Activated naive CD4-positive, alpha-beta T cell treated with anti-CD3 and anti-CD28 coated beads, Interleukin-2, amount 10 ng/mL, durations not matched to agents 7 days and 5 days (primary cell): Measurements from ENCODE around the gene PLOD1.
"Not testable (repeated sequence)": the region's sequence is repeated elsewhere in the genome, so short reads cannot be mapped to it uniquely, and the experiment has no call there.

Experiments used
- CTCF ChIA-PET: fragments of 350-600 bp; sonication (Branson Sonifier 250); formaldehyde crosslinking; loops from one replicate; lab custom pipeline; 2021; ENCODE audit warnings: antibody characterized with exemption; lab: Charles Lee
- DNase-seq: peaks from one replicate; pipeline ENCODE4 v3.0.0-alpha.2; 2020
- H3K27ac Mint-ChIP-seq: one replicate; pipeline ENCODE4 v1.8.0; 2021; ENCODE audit warnings: mild to moderate bottlenecking, moderate library complexity, mixed read lengths
- H3K27me3 Mint-ChIP-seq: one replicate; pipeline ENCODE4 v1.8.0; 2021; ENCODE audit warnings: mild to moderate bottlenecking, mixed read lengths
- H3K36me3 Mint-ChIP-seq: one replicate; pipeline ENCODE4 v1.8.0; 2021; ENCODE audit warnings: mixed read lengths
- H3K4me1 Mint-ChIP-seq: one replicate; pipeline ENCODE4 v1.8.0; 2021; ENCODE audit warnings: mixed read lengths
- H3K4me3 Mint-ChIP-seq: one replicate; pipeline ENCODE4 v1.8.0; 2021; ENCODE audit warnings: mild to moderate bottlenecking, moderate library complexity, mixed read lengths
- H3K9me3 Mint-ChIP-seq: one replicate; pipeline ENCODE4 v1.8.0; 2021; ENCODE audit warnings: mixed read lengths

The PLOD1 gene

DNA sequence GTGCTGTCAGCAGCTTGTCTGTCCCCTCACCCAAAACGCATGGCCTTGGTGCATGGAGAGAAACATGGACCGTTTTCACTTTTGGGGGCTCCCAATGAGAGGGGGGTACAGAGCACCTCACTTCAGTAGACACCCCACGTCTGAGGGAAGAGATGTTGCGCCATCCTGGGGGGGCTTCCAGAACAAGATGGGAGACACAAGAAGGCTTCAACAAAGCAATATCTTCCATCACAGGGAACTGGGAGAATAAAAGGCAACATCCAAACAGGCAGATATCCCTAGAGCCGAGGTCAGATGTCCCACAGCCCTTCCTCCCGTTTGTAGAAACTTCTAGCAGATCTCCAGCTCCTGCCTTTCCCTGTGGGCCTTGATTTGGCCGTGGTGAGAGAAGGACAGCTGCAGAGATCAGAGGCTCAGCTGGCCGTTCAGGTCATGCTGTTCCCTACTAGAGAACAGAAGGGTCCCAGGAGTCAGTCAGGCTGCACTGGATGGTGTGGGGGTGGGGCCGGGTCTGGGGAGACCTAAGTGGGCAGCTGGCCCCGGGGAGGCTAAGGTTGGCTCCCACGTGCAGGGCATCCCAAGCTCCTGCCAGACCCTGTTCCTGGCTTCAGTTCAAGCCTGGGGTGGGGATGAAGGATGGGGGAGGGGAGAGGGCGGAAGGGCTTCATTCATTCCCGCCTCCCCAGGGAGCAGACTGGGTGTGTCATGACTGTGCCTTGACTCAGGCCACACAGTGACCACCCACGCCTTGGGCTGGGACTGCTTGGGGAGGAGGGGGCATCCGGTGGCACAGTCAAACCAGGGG is 4.4 kb downstream of the PLOD1 start:
- Mint-ChIP-seq H3K4me1 (peaks cover 12% of the 10 kb centered on the region), H3K9me3 (no peaks in the 10 kb centered on the region), H3K27me3 (no peaks in the 10 kb centered on the region), H3K36me3 (no peaks in the 10 kb centered on the region), H3K4me3 (no peak overlapping the region), H3K27ac (no peak overlapping the region)
- no peak for DNase-seq
- CTCF ChIA-PET, result no interaction called here

DNA sequence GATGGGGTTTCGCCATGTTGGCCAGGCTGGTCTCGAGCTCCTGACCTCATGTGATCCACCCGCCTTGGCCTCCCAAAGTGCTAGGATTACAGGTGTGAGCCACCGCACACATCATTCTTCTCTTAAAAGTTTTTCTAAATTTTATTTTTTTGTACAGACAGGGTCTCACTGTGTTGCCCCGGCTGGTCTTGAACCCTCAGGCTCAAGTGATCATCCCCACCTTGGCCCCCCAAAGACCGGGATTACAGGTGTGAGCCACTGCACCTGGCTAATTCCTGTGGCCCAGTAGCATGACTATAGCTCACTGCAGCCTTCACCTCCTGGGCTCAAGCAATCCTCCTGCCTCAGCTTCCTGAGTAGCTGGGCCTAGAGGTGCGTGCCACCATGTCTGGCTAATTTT is 5.3 kb downstream of the PLOD1 start:
- H3K4me1 Mint-ChIP-seq, H3K27me3 Mint-ChIP-seq, CTCF ChIA-PET, DNase-seq, H3K36me3 Mint-ChIP-seq, H3K27ac Mint-ChIP-seq, H3K4me3 Mint-ChIP-seq, H3K9me3 Mint-ChIP-seq: not testable (repeated sequence)

DNA sequence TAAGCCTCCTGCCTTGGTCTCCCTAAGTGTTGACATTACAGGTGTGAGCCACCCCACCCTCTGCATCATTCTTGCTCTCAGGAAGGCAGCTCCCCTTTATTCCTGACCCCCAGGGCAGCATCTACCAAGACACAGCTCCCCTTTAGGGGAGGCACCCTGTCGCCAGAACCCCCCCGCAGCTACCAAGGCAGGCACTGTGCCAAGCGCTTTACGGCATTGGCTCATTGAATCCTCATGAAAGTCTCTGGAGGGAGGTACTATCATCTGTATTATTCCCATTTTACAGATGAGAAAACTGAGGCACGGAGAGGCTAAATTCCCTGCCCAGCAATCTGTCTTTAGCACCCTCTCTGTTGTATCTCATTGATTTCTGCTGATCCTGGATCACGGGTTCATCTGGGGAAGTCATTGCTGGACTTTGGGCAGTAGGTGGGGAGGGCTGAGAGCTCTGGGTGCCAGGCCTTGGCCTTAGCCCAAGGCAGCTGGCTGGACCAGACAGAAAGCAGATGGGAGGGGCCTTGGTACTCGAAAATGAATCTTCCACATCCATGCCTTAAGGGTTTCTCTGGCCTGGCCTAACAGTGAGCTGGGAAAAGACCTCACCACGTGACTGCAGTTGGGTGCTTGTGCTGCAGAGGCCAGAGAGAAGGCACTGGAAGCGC is 5.9 kb downstream of the PLOD1 start:
- H3K4me1 Mint-ChIP-seq, result peaks cover 4% of the 10 kb centered on the region
- no peak for DNase-seq
- H3K9me3 Mint-ChIP-seq, result no peaks in the 10 kb centered on the region
- no peaks in the 10 kb centered on the region for H3K27me3 Mint-ChIP-seq
- H3K36me3 Mint-ChIP-seq, result no peaks in the 10 kb centered on the region
- no peak overlapping the region for H3K4me3 Mint-ChIP-seq
- CTCF ChIA-PET, result no interaction called here
- H3K27ac Mint-ChIP-seq, result no peak overlapping the region

DNA sequence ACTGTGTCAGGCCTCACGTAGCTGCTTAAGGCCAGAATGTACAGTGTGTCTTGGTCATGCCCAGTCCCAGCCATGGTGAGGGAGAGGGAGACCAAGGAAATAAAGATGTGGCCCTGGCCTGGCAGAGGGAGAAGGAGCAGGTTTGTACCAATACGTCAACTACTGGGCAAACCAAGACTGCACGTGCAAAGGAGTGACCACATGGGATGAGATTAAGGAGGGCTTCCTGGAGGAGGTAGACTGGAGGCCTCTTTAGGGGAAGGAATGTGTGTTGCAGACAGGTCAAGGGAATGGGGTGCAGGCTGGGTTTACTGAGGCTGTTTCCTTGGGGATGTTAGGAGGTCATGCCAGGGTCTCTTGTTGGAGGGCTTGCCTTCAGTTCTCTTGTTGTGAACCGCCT is 7.8 kb downstream of the PLOD1 start:
- Mint-ChIP-seq H3K4me3 (no peak overlapping the region), H3K9me3 (peaks cover 3% of the 10 kb centered on the region), H3K27ac (no peak overlapping the region), H3K4me1 (no peaks in the 10 kb centered on the region), H3K36me3 (no peaks in the 10 kb centered on the region), H3K27me3 (no peaks in the 10 kb centered on the region)
- CTCF ChIA-PET, result no interaction called here
- no peak for DNase-seq

DNA sequence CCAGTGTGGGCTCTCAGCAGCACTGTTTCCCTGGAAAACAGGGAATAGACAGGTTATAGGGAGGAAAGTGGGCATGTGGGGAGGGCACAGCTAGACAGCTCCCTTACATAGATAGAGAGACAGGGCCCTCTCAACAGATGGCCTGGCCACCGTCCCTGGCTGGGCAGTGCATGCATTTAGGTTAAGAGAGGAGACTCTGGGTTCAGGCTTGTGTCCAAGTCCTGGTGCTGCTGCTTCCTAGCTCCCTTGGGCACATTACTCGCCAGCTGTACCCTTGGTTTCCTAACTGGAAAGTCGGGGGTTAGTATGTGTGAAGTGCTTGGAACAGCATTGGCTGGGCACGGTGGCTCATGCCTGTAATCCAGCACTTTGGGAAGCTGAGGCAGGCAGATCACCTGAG is 9.1 kb downstream of the PLOD1 start:
- CTCF ChIA-PET, result no interaction called here
- no peak for DNase-seq
- peaks cover 3% of the 10 kb centered on the region for H3K9me3 Mint-ChIP-seq
- no peaks in the 10 kb centered on the region for H3K4me1 Mint-ChIP-seq
- peaks cover 4% of the 10 kb centered on the region for H3K36me3 Mint-ChIP-seq
- no peaks in the 10 kb centered on the region for H3K27me3 Mint-ChIP-seq
- no peak overlapping the region for H3K4me3 Mint-ChIP-seq
- H3K27ac Mint-ChIP-seq, result no peak overlapping the region

DNA sequence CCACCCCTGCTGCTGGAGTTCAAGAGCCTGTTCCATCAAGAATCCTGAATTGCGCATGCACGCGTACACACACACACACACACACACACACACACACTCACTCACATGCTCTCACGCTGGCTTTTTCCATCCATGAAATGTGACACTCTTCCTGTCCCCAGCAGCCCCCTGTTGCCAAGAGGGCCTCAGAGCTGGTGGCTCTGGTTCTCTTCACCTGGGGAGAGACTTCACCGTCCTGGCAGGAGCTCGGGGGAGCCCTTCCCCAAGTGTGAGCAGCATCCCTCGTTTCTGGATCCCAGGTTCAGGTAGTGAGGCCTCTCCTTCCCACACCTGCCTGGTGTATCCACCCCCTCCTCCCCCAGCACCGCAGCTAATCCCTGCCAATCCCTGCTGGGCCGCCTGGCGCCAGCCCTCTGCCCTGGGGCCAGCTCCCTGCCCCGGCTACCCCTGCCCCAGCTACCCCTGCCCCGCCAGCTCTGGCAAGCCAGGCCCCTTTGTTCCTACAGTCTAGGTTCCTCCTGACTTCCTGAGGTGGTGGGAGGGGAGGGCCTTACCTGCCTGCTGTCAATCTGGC is 9.9 kb downstream of the PLOD1 start:
- H3K4me1 Mint-ChIP-seq, result no peaks in the 10 kb centered on the region
- no peak overlapping the region for H3K4me3 Mint-ChIP-seq
- DNase-seq, result no peak
- H3K27me3 Mint-ChIP-seq, result no peaks in the 10 kb centered on the region
- H3K27ac Mint-ChIP-seq, result no peak overlapping the region
- H3K9me3 Mint-ChIP-seq, result peaks cover 3% of the 10 kb centered on the region
- H3K36me3 Mint-ChIP-seq, result peaks cover 4% of the 10 kb centered on the region
- CTCF ChIA-PET, result interaction anchor here (0.6 kb wide), 1 partner anchor 13 kb away, joined by 3 read pairs; no protein-coding TSS in a partner anchor

DNA sequence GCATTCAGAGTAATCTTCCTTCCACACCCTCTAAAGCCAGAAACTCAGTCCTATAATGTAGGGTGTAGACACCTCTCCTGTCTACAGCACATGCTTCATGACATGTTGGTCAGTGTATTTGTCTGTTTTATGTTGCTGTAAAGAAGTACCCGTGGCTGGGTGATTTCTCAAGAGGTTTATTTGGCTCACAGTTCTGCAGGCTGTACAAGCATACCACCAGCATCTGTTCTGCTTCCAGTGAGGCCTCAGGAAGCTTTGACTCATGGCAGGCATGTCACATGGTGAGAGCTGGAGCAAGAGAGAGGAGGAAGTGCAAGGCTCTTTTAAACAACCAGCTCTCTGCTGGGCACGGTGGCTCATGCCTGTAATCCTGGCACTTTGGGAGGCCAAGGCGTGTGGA is 12.1 kb downstream of the PLOD1 start:
- Mint-ChIP-seq H3K9me3 (peaks cover 3% of the 10 kb centered on the region), H3K4me3 (no peak overlapping the region), H3K4me1 (no peaks in the 10 kb centered on the region), H3K27me3 (no peaks in the 10 kb centered on the region), H3K27ac (no peak overlapping the region), H3K36me3 (peaks cover 4% of the 10 kb centered on the region)
- DNase-seq, result no peak
- CTCF ChIA-PET, result no interaction called here

DNA sequence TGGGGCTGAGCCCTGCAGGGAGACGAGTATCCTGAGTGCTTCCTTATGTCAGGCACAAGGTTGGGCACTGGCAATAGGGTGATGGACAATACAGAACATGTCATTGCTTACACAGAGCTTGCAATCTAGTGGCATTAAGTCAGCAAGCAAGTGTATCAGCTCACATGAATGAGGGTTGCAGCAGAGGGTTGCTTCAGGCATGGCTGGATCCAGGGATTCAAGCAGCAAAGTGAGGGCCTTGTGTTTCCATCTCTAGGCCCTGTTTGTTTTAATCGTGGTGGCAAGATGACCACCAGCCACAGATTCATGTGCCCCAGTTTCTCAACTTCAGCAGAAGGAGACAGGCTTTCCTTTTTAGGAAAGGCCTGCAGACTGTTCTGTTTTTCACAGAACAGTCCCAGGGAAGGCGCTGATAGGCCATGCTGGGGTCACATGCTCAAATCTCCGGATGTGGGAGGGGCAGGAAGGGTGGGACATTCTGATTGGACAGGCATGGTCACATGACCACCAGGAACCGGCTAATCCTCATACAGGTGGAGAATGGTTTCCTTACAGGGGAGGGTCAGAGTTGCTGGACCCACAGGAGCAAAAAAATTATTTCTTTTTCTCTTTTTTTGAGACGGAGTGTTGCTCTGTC is 14.4 kb downstream of the PLOD1 start:
- no peak overlapping the region for H3K4me3 Mint-ChIP-seq
- peaks cover 3% of the 10 kb centered on the region for H3K9me3 Mint-ChIP-seq
- H3K36me3 Mint-ChIP-seq, result peaks cover 4% of the 10 kb centered on the region
- CTCF ChIA-PET, result no interaction called here
- no peak overlapping the region for H3K27ac Mint-ChIP-seq
- no peaks in the 10 kb centered on the region for H3K27me3 Mint-ChIP-seq
- no peaks in the 10 kb centered on the region for H3K4me1 Mint-ChIP-seq
- no peak for DNase-seq

DNA sequence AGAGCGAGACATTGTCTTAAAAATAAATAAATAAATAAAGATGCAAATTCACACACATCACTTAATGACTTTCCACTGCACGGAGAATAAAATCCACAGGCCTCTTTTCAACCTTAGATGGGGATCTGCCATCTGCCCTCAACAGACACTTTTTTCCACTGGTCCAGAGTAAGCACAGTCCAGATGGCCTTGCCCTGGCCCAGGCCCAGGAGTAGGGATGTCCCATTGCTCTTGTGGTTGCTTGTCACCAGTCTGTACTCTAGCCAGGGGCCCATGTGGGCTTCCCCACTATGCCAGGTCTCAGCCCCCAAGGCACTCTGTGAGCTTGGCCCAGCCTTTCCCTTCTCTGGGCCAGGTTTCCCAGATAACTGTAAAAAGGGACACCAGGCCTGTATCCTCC is 17.4 kb downstream of the PLOD1 start:
- Mint-ChIP-seq H3K4me3 (no peak overlapping the region), H3K27ac (no peak overlapping the region), H3K27me3 (no peaks in the 10 kb centered on the region), H3K9me3 (no peaks in the 10 kb centered on the region), H3K4me1 (no peaks in the 10 kb centered on the region), H3K36me3 (peaks cover 4% of the 10 kb centered on the region)
- CTCF ChIA-PET, result no interaction called here
- no peak for DNase-seq

DNA sequence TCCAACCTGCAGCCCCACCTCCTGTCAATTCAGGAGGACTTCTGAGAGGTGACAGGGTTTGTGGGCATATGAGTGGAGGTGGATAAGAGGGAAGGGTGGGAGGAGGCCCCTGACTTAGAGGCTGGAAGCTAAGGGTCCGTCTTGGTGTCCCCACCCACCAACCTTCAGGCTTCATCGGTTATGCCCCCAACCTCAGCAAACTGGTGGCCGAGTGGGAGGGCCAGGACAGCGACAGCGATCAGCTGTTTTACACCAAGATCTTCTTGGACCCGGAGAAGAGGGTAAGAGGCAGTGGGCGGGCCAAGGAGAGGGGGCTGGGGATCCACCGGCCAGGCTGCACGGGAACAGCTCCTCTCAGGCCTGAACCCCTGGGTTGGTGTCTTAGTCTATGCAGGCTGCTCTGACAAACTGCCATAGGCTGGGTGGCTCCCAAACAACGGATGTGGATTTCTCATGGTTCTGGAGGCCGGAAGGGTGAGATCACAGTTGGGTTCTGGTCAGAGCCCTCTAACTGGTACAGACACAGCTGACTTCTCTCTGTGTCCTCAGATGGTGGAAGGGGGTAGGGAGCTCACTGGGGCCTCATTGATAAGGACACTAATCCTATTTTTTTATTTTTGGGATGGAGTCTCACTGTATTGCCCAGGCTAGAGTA is 18.1 kb downstream of the PLOD1 start:
- H3K9me3 Mint-ChIP-seq, result no peaks in the 10 kb centered on the region
- H3K4me3 Mint-ChIP-seq, result no peak overlapping the region
- no peaks in the 10 kb centered on the region for H3K4me1 Mint-ChIP-seq
- no peaks in the 10 kb centered on the region for H3K27me3 Mint-ChIP-seq
- no peak overlapping the region for H3K27ac Mint-ChIP-seq
- H3K36me3 Mint-ChIP-seq, result peaks cover 4% of the 10 kb centered on the region
- no peak for DNase-seq
- CTCF ChIA-PET, result interaction anchor here (0.6 kb wide), 1 partner anchor 36 kb away, joined by 3 read pairs; no protein-coding TSS in a partner anchor

DNA sequence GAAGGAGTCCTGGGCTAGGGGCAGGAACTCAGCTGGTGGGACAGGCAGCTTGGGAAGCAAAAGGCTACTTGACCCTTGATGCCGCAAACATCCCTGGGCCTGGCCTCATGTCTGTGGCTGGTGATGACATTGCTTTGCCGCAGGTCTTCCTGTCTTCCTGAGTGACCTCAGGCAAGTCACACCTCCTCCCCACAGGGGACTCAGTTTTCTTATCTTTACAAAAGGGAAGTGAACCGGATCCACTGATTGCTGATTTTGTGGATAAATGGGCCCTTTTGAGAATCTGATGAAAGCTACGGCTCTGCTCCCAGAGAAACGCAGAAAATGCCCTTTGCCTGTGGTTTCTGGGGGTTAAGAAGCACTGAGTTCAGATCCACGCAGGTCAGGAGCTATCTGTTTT is 20.7 kb downstream of the PLOD1 start:
- Mint-ChIP-seq H3K36me3 (no peaks in the 10 kb centered on the region), H3K4me3 (no peak overlapping the region), H3K4me1 (no peaks in the 10 kb centered on the region), H3K27me3 (no peaks in the 10 kb centered on the region), H3K9me3 (no peaks in the 10 kb centered on the region), H3K27ac (no peak overlapping the region)
- CTCF ChIA-PET, result no interaction called here
- DNase-seq, result no peak

DNA sequence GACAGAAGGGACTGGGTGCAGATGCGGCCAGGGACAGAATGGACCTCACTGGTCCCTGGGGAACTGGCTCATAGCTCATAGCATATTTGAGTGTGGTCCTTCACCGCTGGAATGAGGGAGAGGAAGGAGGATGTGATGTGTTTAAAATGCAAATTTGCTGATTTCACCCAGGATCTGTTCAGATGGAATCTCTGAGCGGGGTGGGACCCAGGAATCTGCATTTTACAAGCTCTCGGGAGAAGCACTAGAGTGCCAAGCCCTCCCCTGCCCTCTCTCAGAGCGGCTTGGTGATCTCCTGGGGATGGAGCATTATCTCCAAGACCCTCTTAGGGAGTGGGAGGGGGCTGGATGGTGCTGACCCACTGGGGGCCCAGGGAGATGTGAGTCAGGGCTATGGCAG is 22.9 kb downstream of the PLOD1 start:
- Mint-ChIP-seq H3K4me3 (no peak overlapping the region), H3K36me3 (no peaks in the 10 kb centered on the region), H3K27ac (no peak overlapping the region), H3K27me3 (no peaks in the 10 kb centered on the region), H3K4me1 (no peaks in the 10 kb centered on the region), H3K9me3 (no peaks in the 10 kb centered on the region)
- CTCF ChIA-PET, result interaction anchor here (0.6 kb wide), 2 partner anchors 10 to 73 kb away, joined by 3 read pairs; no protein-coding TSS in a partner anchor
- no peak for DNase-seq

DNA sequence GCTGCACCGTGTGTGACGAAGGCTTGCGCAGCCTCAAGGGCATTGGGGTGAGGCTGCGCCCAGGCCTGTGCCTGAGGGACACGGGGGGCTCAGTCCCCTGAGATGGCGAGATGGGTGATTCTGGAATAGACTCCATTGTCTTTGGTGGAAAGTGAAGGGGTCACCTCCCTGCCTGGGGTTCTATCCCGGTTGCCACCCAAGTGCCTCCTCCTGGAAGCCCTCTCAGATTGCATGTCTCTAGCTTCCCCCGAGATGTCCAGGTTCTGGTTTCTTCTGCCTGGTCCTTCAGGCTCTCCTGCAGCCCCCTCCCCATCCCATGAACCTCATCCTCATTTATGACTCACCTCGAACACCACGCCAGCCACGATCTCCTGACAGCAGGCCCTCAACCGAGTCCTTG is 23.4 kb downstream of the PLOD1 start:
- H3K27me3 Mint-ChIP-seq, result no peaks in the 10 kb centered on the region
- CTCF ChIA-PET, result interaction anchor here (0.6 kb wide), 1 partner anchor 10 kb away, joined by 3 read pairs; no protein-coding TSS in a partner anchor
- no peaks in the 10 kb centered on the region for H3K36me3 Mint-ChIP-seq
- H3K4me1 Mint-ChIP-seq, result no peaks in the 10 kb centered on the region
- H3K4me3 Mint-ChIP-seq, result no peak overlapping the region
- DNase-seq, result no peak
- H3K9me3 Mint-ChIP-seq, result no peaks in the 10 kb centered on the region
- no peak overlapping the region for H3K27ac Mint-ChIP-seq

DNA sequence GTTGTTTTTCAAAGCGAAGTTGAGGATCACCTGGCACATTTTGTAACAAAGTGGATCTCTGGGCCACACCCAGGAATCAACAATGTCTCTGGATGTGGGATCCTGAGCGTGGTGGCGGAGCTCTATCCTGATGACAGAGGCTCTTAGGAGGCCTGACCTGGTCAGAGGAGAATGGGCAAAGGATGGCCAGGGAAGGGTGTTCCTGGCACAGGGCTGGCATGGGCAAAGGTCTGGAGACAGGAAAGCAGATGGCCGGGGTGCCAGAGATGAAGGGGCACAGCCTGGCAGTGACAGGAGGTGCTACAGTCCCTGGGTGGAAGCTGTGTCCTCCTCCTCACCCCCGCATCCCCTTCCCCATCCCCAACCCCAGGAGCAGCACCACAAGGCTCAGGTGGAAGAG is 25.8 kb downstream of the PLOD1 start:
- H3K36me3 Mint-ChIP-seq, result no peaks in the 10 kb centered on the region

More for the DNA sequence above, 25.8 kb downstream of the PLOD1 start:
- H3K27ac Mint-ChIP-seq, result no peak overlapping the region
- CTCF ChIA-PET, result interaction anchor here (0.7 kb wide), 1 partner anchor 596 kb away, joined by 3 read pairs; no protein-coding TSS in a partner anchor
- no peaks in the 10 kb centered on the region for H3K27me3 Mint-ChIP-seq
- H3K9me3 Mint-ChIP-seq, result no peaks in the 10 kb centered on the region
- no peak overlapping the region for H3K4me3 Mint-ChIP-seq
- DNase-seq, result no peak
- H3K4me1 Mint-ChIP-seq, result no peaks in the 10 kb centered on the region
